ENCODE results near the gene RNF114.

The RNF114 gene

GRCh38 chr20:49904440-49905214 lies 31.6 kb upstream of the RNF114 start:
- no peak for DNase-seq (ENCODE audit: low read depth in 3 of 3)

- no peak for DNase-seq (ENCODE audit: low read depth in 3 of 3)
These were observed 30.6 kb upstream of the RNF114 start for GRCh38 chr20:49905415-49906091.

GRCh38 chr20:49906101-49906604 lies 30.0 kb upstream of the RNF114 start:
- no peak for DNase-seq (ENCODE audit: low read depth in 3 of 3)

GRCh38 chr20:49906615-49907154 lies 29.5 kb upstream of the RNF114 start:
- no peak for DNase-seq (ENCODE audit: low read depth in 3 of 3)

GRCh38 chr20:49907405-49908257 lies 28.6 kb upstream of the RNF114 start:
- no peak for DNase-seq (ENCODE audit: low read depth in 3 of 3)

- no peak for DNase-seq (ENCODE audit: low read depth in 3 of 3)
These were observed 28.0 kb upstream of the RNF114 start for GRCh38 chr20:49908258-49908565.

- DNase-seq (ENCODE audit: low read depth in 3 of 3): no peak
These were observed 26.5 kb upstream of the RNF114 start for GRCh38 chr20:49909499-49910339.

GRCh38 chr20:49910340-49910706 lies 25.9 kb upstream of the RNF114 start:
- DNase-seq (ENCODE audit: low read depth in 3 of 3): no peak

GRCh38 chr20:49913399-49914047 lies 22.7 kb upstream of the RNF114 start:
- no peak for DNase-seq (ENCODE audit: low read depth in 3 of 3)

- no peak for DNase-seq (ENCODE audit: low read depth in 3 of 3)
These were observed 21.7 kb upstream of the RNF114 start for GRCh38 chr20:49914310-49915117.

GRCh38 chr20:49915118-49915379 lies 21.1 kb upstream of the RNF114 start:
- no peak for DNase-seq (ENCODE audit: low read depth in 3 of 3)

GRCh38 chr20:49915380-49916145 lies 20.6 kb upstream of the RNF114 start, which contains the start of gene SPATA2:
SPATA2 (minus strand) TSS chr20:49915529; CDS start chr20:49908490, 7,039 bp downstream.
- DNase-seq (ENCODE audit: low read depth in 3 of 3): peak; percentile 89 to 93 (median 90)

GRCh38 chr20:49916146-49917002 lies 19.8 kb upstream of the RNF114 start:
- DNase-seq (ENCODE audit: low read depth in 3 of 3): no peak

- no peak for DNase-seq (ENCODE audit: low read depth in 3 of 3)
These were observed 17.8 kb upstream of the RNF114 start for GRCh38 chr20:49918446-49918845.

- no peak for DNase-seq (ENCODE audit: low read depth in 3 of 3)
These were observed 17.2 kb upstream of the RNF114 start for GRCh38 chr20:49919009-49919408.

- no peak for DNase-seq (ENCODE audit: low read depth in 3 of 3)
These were observed 16.7 kb upstream of the RNF114 start for GRCh38 chr20:49919461-49919860.

- no peak for DNase-seq (ENCODE audit: low read depth in 3 of 3)
These were observed 11.9 kb upstream of the RNF114 start for GRCh38 chr20:49924247-49924646.

GRCh38 chr20:49925901-49926454 lies 10.2 kb upstream of the RNF114 start:
- no peak for DNase-seq (ENCODE audit: low read depth in 3 of 3)
